GM19463 (cell line): ENCODE measurements around the gene CRACDL.
"Not testable (repeated sequence)": the region's sequence is repeated elsewhere in the genome, so short reads cannot be mapped to it uniquely, and the experiment has no call there.

Source experiments
- ATAC-seq: cut with Tn5 transposase; IDR thresholded peaks from one replicate; pipeline ENCODE4 v1.9.1; 2021; ENCODE audit warnings: mild to moderate bottlenecking, moderate library complexity; ENCODE audit not compliant: unreplicated experiment

Gene CRACDL

DNA sequence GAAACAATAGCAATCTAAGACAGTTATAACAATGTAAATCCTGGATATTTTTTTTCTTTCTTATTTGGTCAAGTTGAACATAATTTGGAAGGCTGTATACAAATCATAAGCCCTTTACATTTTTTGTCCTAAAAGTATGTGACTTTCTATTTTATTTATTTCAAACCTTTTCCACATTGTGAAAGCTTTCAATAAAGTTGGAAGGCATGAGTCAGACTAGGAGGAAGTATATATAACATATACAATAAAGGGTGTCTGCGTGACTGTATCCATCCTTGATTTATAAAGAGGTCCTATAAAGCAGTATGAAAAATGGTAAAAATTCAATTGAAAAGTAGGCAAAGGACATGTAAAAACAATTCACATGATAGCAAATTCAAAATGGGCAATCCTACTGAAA is 44.4 kb downstream of the CRACDL start:
- no peak for ATAC-seq

DNA sequence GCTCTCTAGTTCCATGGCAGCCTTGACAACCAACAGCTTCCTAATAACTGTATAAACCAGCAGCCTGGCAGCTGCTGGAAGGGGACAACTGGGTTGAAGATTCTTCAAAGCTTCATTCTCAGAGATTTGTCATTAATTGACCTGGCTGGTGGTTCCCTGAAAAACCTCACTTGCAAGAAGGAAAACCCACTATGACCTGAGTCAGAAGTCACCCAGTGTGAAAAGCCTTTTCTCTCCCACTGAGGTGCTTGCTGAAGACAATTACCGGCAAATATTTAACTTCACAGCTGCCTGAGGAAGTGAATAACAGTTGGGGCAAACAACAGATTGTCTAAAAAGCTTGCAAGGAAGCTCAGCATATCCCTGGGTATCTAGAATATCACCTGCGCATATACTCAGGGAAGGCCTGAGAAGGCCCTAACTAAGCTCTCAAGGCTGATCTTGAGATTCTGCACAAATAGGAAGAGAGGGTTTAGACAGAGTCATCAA is 49.9 kb downstream of the CRACDL start:
- no peak for ATAC-seq

DNA sequence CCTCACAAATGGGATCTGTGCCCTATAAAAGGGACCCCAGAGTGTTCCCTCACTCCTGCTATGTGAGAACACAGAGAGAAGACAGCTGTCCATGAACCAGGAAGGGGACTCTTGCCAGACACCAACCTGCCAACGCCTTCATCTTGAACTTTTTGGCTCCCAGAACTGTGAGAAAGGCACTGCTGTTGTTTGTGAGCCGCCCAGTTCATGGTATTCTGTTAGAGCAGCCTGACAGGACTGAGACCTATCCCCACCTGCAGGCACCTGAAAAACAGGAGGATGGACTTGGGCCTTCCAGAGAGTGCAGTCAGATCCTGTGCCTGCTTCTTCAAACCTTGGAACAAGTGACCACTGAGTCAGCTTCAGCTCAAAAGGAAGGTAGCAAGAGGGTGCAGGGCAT is 51.4 kb downstream of the CRACDL start:
- no peak for ATAC-seq

DNA sequence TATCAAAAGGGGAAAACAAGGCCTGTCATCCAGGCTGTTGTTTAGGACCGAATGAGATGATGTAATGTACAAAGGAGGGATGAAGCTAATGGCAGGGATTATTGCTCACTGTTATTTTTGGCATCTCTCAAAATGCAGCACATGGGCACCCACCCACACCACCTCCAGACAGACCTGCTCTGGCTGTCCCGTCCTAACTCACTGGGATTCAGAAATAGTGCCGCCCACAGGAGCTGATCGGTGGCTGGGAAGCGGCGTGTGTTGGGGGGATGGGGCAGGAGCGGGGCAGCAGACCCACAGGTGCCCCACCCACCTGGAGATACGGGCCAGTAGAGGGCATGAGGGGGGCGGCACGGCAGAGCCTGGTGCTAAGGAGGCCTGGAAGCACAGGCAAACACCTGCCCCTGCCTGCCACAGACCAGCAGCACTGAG is 52.2 kb downstream of the CRACDL start:
- no peak for ATAC-seq

DNA sequence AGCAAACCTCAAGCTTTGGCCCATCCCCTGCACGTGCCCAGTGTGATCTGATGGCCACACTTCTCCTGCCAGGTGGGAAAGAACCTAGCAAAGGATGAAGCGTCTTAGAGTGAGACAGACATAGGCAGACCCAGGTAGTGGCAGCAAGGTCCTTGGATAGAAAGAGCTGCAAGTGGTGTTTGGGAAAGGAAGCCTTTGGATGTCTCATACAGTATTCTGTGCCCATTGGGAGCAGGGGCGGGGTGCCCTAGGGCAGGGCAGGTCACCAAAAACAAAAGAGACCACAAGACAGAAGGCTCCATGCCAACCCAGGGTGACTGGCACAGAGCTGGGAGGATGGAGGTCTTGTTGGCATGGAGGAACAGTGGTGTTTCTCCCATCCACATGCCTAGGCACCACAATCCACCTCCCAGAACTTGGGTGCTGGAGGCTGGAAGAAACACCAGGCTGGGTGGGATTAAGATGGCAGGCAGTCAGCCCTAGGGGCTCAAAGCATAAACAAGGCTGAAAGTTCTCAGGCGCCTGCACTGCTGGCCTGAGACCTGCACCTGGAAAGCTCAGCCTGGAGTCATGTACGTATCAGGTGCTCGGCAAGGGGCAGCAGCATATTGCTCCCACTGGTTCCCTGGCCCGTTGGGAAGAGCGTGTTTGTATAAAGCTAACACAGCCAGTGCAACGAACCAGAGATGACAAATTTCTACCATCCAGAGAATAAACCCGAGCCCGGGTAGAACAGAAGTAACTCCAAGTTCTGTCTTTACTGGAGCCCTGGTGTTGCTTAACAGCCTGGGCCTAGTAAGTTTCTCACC is 52.9 kb downstream of the CRACDL start:
- ATAC-seq = no peak

DNA sequence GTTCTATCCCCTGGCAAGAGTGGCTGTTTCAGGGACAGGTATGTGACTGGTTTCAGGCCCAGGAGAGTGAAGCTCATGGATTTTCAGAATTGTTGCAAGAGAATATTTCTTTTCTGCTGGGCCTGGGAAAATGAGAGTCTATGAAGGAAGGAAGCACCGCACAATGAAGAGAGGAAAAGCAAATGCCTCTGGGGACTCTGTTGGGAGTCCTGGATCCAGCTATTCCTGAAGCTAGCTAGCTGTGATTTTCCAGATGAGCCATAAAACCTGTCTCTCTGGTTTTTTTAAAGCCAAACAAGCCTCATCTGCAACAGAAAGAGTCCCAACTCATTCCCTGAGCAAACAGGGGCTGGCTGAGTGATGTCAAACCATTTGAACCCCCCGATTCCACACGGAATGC is 53.7 kb downstream of the CRACDL start:
- no peak for ATAC-seq

DNA sequence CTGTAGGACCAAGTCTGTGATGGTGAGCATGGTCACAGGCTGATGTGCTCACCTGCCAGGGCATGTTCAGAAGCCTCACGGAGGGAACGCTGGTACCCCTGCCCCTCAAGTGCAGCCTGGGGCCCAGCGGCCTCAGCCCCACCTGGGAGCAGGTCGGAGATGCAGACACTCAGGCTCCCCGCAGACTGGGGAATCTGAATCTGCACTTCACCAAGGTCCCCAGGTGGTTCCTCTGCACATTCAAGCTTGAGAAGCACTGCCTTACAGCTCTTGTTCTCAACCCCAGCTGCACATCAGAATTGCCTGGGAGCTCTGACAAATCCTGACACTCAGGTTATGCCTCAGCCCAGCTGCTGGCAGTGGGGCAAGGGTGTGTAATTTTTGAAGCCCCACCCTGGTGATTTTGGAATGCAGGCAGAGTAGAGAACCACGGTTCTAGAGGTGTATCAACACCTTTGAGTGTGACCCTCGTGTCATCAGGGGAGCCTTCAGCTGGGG is 54.8 kb downstream of the CRACDL start:
- ATAC-seq = no peak

DNA sequence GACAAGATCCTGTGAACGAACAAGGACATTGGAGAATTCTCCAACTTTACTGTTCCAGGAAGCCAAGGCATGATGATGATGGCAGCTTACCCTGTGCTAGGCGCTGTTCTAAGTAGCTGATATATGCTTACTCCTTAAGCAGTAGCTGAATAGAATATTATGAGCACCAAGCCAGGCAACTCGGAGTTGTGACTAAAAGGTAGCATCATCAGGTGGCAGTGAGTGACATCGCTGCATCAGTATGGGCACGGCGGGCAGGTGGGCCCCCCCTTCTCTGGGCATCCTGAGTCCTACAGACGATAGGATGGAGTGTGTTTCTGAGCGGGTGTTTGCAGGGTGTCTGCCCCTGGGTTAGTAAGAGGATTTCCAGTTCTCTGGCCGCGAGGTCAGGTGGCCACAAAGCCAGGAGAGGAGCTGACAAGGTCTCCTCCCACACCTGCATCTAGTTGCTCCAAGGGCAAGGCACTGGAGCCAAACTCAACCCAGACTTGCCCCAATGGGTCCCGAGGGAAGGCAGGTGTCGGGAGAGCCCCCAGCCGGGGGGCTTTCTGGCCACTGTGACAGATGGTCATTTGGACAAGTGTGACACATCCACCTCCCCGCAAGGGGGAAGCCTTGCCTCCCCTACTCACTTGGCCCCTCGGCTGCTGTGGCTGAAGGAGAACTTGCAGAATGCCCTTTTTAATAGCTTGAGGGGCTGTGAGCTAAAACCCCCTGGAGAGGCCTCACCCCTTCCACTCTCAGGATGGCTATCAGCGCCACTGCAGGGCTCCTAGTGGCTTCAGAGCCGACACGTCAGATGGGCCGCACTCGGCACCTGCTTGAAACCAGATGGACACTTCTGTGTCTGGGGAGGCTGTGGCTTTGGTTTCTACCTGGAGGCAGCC is 55.5 kb downstream of the CRACDL start:
- no peak for ATAC-seq

DNA sequence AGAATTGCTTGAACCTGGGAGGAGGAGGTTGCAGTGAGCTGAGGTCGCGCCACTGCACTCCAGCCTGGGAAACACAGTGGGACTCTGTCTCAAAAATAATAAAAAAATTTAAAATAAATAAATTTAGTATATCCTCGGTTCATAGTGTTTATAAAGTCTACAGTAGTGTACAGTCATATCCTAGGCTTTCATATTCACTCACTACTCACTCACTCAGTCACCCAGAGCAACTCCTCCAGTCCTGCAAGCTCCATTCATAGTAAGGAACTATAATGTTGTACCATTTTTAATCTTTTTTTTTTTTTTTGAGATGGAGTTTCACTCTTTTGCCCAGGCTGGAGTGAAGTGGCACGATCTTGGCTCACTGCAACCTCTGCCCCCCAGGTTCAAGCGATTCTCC is 58.4 kb downstream of the CRACDL start:
- ATAC-seq = not testable (repeated sequence)

DNA sequence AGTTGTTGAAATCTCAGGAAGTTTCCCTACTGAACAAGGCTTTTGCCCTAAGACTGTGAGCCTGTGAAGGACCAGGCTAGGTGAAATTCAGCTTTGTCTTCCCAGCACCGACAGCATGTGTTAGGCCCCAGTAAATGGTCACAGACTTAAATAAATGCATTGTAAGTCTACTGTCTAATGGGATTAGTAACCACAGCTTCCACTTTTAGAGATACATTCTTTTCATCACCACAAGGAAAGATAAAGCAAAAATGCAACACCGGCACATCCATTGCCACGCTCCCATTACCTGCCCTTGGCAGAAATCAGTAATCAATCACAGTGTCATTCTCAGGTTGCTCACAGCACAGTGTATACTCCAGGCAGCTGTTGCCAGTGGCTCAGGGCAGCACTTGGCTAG is 59.3 kb downstream of the CRACDL start:
- no peak for ATAC-seq

DNA sequence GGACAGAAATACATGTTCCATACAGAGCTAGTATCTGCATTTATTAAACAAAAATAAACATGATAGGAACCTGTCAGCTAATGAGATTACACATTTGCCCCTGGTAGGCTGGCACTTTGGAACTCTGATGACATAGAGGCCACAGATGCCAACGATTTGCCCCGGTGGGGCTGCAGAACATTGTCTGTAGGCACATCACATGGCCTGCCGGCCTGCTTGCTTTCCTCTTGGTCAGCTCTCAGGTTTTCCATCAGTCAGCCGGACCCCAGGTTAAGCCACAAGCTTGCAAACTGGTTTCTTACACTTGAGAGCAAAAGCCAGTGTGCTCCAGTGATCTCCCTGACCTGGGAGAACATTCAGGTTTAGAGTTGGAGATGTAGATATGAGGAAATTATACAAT is 60.3 kb downstream of the CRACDL start:
- no peak for ATAC-seq

DNA sequence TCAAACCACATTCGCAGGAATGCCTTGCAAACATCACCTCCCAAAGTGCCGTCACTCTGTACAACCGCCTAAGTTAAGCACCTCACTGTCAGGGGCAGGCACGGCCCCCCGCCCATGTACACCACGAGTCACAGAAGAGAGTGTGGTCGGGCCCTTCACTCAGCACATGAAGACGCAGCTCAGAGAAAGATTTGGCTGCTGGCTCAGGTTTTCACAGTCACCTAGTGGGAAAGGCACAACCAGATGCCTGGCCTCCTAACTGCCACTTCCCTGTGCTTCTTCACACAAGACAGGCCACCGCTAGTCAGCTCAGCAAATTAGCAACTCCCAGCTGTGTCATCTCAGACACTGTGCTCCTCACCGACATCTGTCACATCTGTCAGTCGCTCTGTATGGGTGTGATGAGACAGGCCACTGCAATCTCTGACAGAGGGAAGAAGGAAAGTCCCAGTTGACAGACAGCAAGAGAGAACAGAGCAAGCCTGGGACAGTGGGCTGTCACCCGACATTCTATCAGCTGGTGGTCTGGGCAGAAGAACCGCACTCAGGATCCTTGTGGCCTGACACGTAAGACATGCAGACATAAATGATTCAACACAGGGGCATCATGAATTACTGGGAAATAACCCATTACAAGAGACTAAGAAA is 60.8 kb downstream of the CRACDL start:
- ATAC-seq = no peak

DNA sequence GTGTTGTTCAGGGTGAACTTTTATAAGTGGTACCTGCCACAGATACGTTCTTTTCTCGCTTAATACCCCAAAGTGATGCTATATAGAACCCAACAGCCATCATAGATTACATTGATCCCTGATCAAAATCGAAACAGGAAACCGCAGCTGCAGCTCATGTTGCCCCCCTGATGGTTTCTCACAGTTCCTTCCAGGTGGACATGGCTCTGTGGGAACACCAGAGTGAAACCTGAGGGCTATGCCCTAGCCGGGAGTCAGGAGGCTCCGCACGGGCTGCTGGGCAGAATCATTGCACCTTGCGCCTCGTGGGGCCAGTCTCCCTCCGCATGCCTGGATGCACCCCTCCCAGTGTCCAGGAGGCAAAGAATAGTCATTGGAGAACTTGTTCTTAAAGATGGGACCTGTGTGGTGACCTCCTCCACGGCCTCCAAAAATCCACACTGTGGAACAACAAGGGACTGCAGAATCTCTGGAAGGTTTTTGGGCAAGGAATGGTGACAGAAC is 61.8 kb downstream of the CRACDL start:
- ATAC-seq = no peak

DNA sequence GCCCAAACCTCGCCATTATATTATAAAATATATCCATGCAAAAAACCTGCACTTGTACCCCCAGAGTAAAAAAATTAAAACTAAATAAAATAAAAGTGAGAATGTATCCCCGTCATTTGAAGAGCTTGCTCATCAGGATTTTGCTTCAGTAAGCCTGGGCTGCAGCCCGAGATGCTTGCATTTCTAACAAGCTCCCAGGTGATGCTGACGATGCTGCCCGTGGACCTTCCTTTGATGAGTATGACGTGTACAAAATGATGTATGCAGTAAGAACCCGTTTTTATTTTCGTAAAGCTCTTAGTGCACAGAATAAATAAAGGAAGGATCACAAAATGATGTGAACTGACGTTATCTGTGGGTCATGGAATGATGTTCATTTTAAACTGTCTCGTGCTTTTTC is 63.5 kb downstream of the CRACDL start:
- no peak for ATAC-seq

DNA sequence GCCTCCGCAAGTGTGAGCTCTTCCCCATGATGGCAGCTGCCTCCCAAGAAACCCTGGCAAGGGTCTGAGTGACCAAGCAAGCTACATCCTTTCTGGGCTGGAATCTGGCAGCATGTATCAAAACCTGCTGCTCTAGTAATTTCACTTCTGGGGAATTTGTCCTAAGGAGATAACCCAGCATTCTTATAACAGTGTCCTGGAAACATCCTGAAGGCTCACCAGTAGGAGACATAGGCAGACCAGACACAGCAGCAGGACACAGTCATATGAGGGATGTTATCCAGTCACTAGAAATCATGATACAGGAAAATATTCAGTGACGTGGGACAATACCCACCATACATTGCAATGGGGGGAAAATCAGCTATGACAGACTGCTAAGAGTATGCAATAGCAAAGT is 64.5 kb downstream of the CRACDL start:
- ATAC-seq = no peak

DNA sequence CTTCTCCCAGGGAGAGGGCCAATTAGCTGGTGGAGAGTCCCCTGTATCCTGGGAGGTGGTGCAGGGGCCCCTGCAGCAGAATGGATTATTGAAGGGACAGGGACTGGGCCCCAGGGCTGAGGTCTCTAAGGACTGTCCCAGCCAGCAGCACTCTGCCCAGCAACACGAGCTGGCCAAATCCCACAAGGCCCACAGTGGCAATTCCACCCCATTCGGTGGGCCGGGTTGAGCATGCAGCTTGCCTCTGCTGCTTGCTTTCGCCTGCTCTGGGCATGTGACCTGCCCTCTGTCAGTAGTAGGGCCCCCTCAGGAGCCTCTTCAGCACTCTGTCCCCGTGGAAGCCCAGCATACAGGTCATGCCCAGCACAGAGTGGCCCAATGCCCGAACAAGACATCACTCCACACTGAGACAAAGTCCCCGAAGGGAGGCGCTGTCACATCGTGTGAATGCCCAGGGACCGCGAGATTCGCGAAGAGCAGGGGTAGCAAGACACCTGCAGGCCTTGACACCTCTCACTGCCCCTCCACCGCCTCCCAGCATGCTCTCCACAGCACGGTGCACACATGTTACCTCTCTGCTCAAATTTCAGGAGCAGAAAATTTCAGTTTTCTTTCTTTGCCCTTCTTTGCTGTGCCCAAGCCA is 65.4 kb downstream of the CRACDL start:
- no peak for ATAC-seq

DNA sequence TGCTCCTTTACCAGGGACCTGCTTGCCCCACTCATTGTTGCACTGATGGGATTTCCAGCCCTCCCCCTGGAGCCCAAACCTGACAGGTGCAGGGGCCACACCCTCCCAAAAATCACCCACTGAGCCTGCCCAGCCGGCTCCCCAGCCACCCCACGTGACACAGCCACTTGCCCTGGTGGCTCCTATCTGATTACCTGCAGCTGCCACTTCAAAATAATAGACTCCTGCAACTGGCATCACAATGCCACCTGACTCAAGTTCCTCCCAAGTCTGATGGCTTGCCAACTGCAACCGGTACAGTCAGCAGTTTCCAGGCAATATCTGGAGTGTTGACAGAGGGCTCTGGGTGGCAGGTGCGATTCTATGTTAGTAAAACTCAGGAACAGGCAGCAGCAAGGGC is 66.2 kb downstream of the CRACDL start:
- ATAC-seq = no peak

DNA sequence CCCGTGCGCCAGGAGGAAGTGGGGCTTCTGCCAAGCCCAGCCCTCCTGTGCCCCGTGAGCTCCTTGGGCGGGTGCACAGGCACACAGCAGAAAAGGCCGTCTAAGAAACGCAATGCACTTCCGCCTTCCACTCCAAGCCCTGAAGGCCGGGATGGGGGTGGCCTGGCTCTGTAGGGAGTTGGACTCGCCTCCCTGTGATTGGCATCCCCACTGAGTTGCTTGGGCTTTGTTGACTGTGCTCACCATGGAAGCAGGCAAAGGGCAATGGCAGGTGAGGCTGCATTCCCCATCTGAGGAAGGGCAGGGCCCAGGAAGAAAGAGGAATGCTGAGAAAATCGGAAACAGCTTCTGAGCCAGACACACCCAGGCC is 66.8 kb downstream of the CRACDL start:
- ATAC-seq = no peak

DNA sequence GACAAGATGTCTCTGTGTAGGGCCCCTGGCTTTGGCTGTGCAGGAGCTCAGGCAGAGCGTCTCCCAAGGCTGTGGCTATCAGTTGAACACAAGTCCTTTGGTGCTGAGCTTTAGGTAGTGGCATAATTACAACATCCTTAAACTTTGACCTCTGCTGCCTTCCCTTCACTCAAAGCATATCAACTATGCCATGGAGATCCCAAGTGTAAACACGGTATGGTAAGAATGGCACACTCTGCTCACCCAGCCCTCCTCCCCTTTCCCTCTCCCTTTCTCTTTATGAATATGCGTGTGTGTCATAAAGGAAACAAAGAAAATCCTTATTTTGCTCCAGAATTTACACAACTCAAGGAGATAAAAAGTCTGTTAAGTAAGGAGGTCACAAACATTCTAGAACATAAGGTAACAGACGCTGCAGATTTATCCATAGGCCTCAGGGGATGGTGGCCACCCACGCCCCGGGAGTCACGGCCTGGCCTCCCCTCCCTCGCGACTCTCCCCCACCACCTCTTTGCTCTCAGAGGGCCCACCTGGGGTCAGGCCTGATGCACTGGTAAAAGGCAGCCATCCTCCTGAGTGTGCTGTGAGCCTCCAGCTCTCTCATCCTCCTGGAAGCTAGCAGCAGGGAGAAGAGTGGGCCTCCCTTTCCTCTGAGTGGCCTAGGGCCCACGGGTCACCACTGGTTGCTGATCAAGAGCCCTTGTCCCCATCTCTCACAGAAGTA is 67.3 kb downstream of the CRACDL start:
- no peak for ATAC-seq
